ENCODE measurements around the gene MSL3B.

Gene MSL3B

GRCh38 chr2:233844064-233844807 is 23.9 kb downstream of the MSL3B start:
- TF ChIP-seq CTCF (IDR thresholded peaks at IDR 0.05; ENCODE audit: insufficient read depth, low read depth, low read length), result no peak
- no peak overlapping the region for H3K4me3 ChIP-seq (ENCODE audit: low read depth, low read length)
- no peak for DNase-seq (ENCODE audit: low read depth)

- no peak for TF ChIP-seq CTCF (IDR thresholded peaks at IDR 0.05; ENCODE audit: insufficient read depth, low read depth, low read length)
- no peak overlapping the region for H3K4me3 ChIP-seq (ENCODE audit: low read depth, low read length)
- DNase-seq (ENCODE audit: low read depth), result no peak
Measured at GRCh38 chr2:233841183-233841582, 27.0 kb downstream of the MSL3B start.

GRCh38 chr2:233840520-233840919 is 27.7 kb downstream of the MSL3B start:
- no peak for DNase-seq (ENCODE audit: low read depth)
- no peak overlapping the region for H3K4me3 ChIP-seq (ENCODE audit: low read depth, low read length)
- TF ChIP-seq CTCF (IDR thresholded peaks at IDR 0.05; ENCODE audit: insufficient read depth, low read depth, low read length), result no peak

- DNase-seq (ENCODE audit: low read depth), result no peak
- H3K4me3 ChIP-seq (ENCODE audit: low read depth, low read length), result no peak overlapping the region
- TF ChIP-seq CTCF (IDR thresholded peaks at IDR 0.05; ENCODE audit: insufficient read depth, low read depth, low read length), result no peak
Measured at GRCh38 chr2:233839447-233839820, 28.8 kb downstream of the MSL3B start.

- no peak for TF ChIP-seq CTCF (IDR thresholded peaks at IDR 0.05; ENCODE audit: insufficient read depth, low read depth, low read length)
- H3K4me3 ChIP-seq (ENCODE audit: low read depth, low read length), result no peak overlapping the region
- DNase-seq (ENCODE audit: low read depth), result no peak
Measured at GRCh38 chr2:233838726-233839446, 29.3 kb downstream of the MSL3B start.

- DNase-seq (ENCODE audit: low read depth), result no peak
- TF ChIP-seq CTCF (IDR thresholded peaks at IDR 0.05; ENCODE audit: insufficient read depth, low read depth, low read length), result no peak
- H3K4me3 ChIP-seq (ENCODE audit: low read depth, low read length), result no peak overlapping the region
Measured at GRCh38 chr2:233838251-233838650, 29.9 kb downstream of the MSL3B start.
